ENCODE measurements around the gene MXD4. TPM values are rescaled to one million over a fixed set of nuclear protein-coding genes. Genes with fewer than 3 reads are reported as not detected.

The MXD4 gene
- total and polyA plus RNA-seq, 2 of the 13 experiments (the other 11 are each of a cell fraction or from before 2014, with no cell fraction given), result 29.0 to 31.3 TPM

- TF ChIP-seq, protein P1, sequence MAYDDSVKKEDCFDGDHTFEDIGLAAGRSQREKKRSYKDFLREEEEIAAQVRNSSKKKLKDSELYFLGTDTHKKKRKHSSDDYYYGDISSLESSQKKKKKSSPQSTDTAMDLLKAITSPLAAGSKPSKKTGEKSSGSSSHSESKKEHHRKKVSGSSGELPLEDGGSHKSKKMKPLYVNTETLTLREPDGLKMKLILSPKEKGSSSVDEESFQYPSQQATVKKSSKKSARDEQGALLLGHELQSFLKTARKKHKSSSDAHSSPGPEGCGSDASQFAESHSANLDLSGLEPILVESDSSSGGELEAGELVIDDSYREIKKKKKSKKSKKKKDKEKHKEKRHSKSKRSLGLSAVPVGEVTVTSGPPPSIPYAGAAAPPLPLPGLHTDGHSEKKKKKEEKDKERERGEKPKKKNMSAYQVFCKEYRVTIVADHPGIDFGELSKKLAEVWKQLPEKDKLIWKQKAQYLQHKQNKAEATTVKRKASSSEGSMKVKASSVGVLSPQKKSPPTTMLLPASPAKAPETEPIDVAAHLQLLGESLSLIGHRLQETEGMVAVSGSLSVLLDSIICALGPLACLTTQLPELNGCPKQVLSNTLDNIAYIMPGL (CRISPR knock-in tag; IDR thresholded peaks at IDR 0.05; ENCODE audit: borderline replicate concordance in 1 of 2, low read depth in 1 of 2), result peak; percentile 76 to 82
- TF ChIP-seq PHF20 (CRISPR knock-in tag; IDR thresholded peaks at IDR 0.05) (peak; percentile 59; the same call in 1 of the 2 replicates), TCF12 (IDR thresholded peaks at IDR 0.05) (no peak), TCF12 (CRISPR knock-in tag; IDR thresholded peaks at IDR 0.05) (peak; percentile 90), ZNF205 (CRISPR knock-in tag; IDR thresholded peaks at IDR 0.05) (0 out of 2 replicates have a peak, but pooled peaks have one; percentile 45), MEIS1 (CRISPR knock-in tag; IDR thresholded peaks at IDR 0.05; ENCODE audit: borderline replicate concordance) (peak; percentile 84), ZIK1 (CRISPR knock-in tag; IDR thresholded peaks at IDR 0.05; ENCODE audit: borderline replicate concordance, low read depth) (0 out of 2 replicates have a peak, but pooled peaks have one; percentile 75), ZBTB7B (CRISPR knock-in tag; IDR thresholded peaks at IDR 0.05) (peak; percentile 48; the same call in 1 of the 2 replicates), SOX6 (IDR thresholded peaks at IDR 0.05) (no peak), SOX6 (CRISPR knock-in tag; IDR thresholded peaks at IDR 0.05) (peak; percentile 38; the same call in 1 of the 2 replicates), RORA (CRISPR knock-in tag; IDR thresholded peaks at IDR 0.05) (no peak), ZNF589 (CRISPR knock-in tag; conservative IDR thresholded peaks at IDR 0.05) (no peak), MNT (IDR thresholded peaks at IDR 0.05) (peak; percentile 87), ISX (CRISPR knock-in tag; conservative IDR thresholded peaks at IDR 0.05) (peak; percentile 83; the same call in 1 of the 2 replicates), DPF2 (CRISPR knock-in tag; IDR thresholded peaks at IDR 0.05; ENCODE audit: borderline replicate concordance, low read depth) (no peak), ZNF414 (CRISPR knock-in tag; IDR thresholded peaks at IDR 0.05) (no peak), TOE1 (CRISPR knock-in tag; IDR thresholded peaks at IDR 0.05) (no peak), ZFP41 (CRISPR knock-in tag; IDR thresholded peaks at IDR 0.05; ENCODE audit: borderline replicate concordance) (peak; percentile 49; the same call in 1 of the 2 replicates), CREBL2 (CRISPR knock-in tag; IDR thresholded peaks at IDR 0.05; ENCODE audit: borderline replicate concordance) (no peak), RXRA (CRISPR knock-in tag; IDR thresholded peaks at IDR 0.05) (0 out of 2 replicates have a peak, but pooled peaks have one; percentile 59)
- TF ChIP-seq, protein P2, sequence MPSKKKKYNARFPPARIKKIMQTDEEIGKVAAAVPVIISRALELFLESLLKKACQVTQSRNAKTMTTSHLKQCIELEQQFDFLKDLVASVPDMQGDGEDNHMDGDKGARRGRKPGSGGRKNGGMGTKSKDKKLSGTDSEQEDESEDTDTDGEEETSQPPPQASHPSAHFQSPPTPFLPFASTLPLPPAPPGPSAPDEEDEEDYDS (CRISPR knock-in tag; IDR thresholded peaks at IDR 0.05), result peak; percentile 74
- TF ChIP-seq, protein P3, sequence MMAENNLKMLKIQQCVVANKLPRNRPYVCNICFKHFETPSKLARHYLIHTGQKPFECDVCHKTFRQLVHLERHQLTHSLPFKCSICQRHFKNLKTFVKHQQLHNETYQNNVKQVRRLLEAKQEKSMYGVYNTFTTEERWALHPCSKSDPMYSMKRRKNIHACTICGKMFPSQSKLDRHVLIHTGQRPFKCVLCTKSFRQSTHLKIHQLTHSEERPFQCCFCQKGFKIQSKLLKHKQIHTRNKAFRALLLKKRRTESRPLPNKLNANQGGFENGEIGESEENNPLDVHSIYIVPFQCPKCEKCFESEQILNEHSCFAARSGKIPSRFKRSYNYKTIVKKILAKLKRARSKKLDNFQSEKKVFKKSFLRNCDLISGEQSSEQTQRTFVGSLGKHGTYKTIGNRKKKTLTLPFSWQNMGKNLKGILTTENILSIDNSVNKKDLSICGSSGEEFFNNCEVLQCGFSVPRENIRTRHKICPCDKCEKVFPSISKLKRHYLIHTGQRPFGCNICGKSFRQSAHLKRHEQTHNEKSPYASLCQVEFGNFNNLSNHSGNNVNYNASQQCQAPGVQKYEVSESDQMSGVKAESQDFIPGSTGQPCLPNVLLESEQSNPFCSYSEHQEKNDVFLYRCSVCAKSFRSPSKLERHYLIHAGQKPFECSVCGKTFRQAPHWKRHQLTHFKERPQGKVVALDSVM (CRISPR knock-in tag; IDR thresholded peaks at IDR 0.05), result peak; percentile 19; the same call in 1 of the 2 replicates
Measured at GRCh38 chr4:2262145-2262943, 435 bp upstream of the MXD4 start (continued).

All from HepG2 (cell line).